ENCODE data around the gene CCDC187. TPM values are rescaled to one million over a fixed set of nuclear protein-coding genes. Genes with fewer than 3 reads are reported as not detected.

CCDC187 gene
- total RNA-seq, 1 experiment from 2014 or later, result 0.05 TPM

GRCh38 chr9:136201174-136201573 is 102.7 kb downstream of the CCDC187 start:
- DNase-seq (ENCODE audit: extremely low read depth, low read depth), result no peak

- DNase-seq (ENCODE audit: extremely low read depth, low read depth), result no peak
Measured at GRCh38 chr9:136200424-136200823, 103.5 kb downstream of the CCDC187 start.

Other genes starting within 250 kb of the CCDC187 start
- gene NACC2, start 208.8 kb downstream of the CCDC187 start, total RNA-seq (2014; rRNA removed; shearing (Covaris generic)), result 26.1 and 27.0 TPM in 2 replicates
- 49.0 and 56.6 TPM in 2 replicates for gene TMEM250, start 185.2 kb downstream of the CCDC187 start, total RNA-seq (2014; rRNA removed; shearing (Covaris generic))
- gene LHX3, start 99.0 kb downstream of the CCDC187 start, total RNA-seq (2014; rRNA removed; shearing (Covaris generic)), result 0.07 TPM in 1 of 2 replicates, not detected in the other
- 24.1 and 26.3 TPM in 2 replicates for gene QSOX2, start 58.3 kb downstream of the CCDC187 start, total RNA-seq (2014; rRNA removed; shearing (Covaris generic))
- gene GPSM1, start 23.4 kb upstream of the CCDC187 start, total RNA-seq (2014; rRNA removed; shearing (Covaris generic)), result 17.3 and 19.8 TPM in 2 replicates
- gene DNLZ, start 59.6 kb upstream of the CCDC187 start, total RNA-seq (2014; rRNA removed; shearing (Covaris generic)), result 15.0 and 20.4 TPM in 2 replicates
- gene CARD9, start 69.6 kb upstream of the CCDC187 start, total RNA-seq (2014; rRNA removed; shearing (Covaris generic)), result 0.22 and 0.32 TPM in 2 replicates
- 6.5 and 8.2 TPM in 2 replicates for gene SNAPC4, start 96.1 kb upstream of the CCDC187 start, total RNA-seq (2014; rRNA removed; shearing (Covaris generic))
- gene ENTR1, start 106.5 kb upstream of the CCDC187 start, total RNA-seq (2014; rRNA removed; shearing (Covaris generic)), result 107 and 110 TPM in 2 replicates
- 45.6 and 59.7 TPM in 2 replicates for gene PMPCA, start 106.6 kb upstream of the CCDC187 start, total RNA-seq (2014; rRNA removed; shearing (Covaris generic))
- gene INPP5E, start 135.8 kb upstream of the CCDC187 start, total RNA-seq (2014; rRNA removed; shearing (Covaris generic)), result 8.6 and 9.6 TPM in 2 replicates
- gene SEC16A, start 178.9 kb upstream of the CCDC187 start, total RNA-seq (2014; rRNA removed; shearing (Covaris generic)), result 26.3 and 29.2 TPM in 2 replicates
- gene NOTCH1, start 242.0 kb upstream of the CCDC187 start, total RNA-seq (2014; rRNA removed; shearing (Covaris generic)), result 8.0 and 12.5 TPM in 2 replicates

Measured in NCI-H460 (cell line).